HG02678 (cell line): ENCODE measurements around the gene TMEM106A.
"Not testable (repeated sequence)": the region's sequence is repeated elsewhere in the genome, so short reads cannot be mapped to it uniquely, and the experiment has no call there.

Experiments
- ATAC-seq: cut with Tn5 transposase; IDR thresholded peaks from one replicate; pipeline ENCODE4 v1.9.1; 2021; ENCODE audit warnings: mild to moderate bottlenecking, moderate library complexity; ENCODE audit not compliant: unreplicated experiment

Gene TMEM106A

DNA sequence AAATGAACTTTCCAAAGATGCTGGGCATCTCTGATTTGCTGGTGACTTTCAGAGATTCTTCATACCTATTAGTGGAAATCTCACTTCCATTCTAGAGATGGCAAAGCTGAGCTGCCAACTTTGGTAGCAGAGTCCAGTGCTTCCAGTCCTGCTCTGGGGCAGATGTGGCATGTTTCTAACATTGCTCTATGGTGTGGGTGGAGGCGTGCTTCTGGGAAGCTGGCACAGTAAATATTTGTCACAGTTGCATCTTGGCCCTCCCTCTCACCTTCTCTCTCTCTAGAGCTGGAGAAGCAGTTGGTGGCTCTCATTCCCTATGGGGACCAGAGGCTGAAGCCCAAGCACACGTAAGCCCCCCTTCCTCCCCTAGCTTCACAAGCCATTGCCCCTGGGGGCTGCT, 1.9 kb downstream of the TMEM106A start:
- no peak for ATAC-seq

DNA sequence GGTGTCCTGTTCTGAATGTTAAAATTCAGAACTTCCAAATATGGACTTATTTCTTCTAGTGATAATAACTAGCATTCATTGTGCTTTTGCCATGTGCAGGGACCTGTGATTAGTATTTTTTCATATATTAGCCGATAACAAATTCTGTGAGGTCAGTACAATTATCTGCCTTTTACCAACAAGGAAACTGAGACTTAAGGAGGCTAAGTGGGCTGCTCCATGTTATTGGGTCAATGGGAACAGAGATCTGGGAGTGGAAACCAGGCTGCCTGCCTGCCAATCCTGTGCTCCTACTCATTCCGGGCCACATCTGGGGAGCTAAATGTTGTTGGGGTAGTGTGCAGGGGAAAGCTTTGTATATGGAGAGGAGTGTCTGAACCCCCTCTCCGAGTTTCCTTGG, 3.7 kb downstream of the TMEM106A start:
- no peak for ATAC-seq

DNA sequence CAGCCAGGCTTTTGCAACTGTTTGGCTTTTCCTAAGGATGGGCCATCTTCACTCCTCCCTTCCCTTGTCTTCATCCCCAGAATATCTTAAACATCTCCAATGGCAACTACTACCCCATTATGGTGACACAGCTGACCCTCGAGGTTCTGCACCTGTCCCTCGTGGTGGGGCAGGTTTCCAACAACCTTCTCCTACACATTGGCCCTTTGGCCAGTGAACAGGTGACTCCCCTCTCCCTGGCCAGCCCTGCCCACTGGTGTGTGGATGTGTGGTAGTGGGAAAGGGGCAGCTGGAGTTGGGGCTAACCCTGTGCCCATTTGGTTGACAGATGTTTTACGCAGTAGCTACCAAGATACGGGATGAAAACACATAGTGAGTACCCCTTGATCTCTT, 4.7 kb downstream of the TMEM106A start:
- no peak for ATAC-seq

DNA sequence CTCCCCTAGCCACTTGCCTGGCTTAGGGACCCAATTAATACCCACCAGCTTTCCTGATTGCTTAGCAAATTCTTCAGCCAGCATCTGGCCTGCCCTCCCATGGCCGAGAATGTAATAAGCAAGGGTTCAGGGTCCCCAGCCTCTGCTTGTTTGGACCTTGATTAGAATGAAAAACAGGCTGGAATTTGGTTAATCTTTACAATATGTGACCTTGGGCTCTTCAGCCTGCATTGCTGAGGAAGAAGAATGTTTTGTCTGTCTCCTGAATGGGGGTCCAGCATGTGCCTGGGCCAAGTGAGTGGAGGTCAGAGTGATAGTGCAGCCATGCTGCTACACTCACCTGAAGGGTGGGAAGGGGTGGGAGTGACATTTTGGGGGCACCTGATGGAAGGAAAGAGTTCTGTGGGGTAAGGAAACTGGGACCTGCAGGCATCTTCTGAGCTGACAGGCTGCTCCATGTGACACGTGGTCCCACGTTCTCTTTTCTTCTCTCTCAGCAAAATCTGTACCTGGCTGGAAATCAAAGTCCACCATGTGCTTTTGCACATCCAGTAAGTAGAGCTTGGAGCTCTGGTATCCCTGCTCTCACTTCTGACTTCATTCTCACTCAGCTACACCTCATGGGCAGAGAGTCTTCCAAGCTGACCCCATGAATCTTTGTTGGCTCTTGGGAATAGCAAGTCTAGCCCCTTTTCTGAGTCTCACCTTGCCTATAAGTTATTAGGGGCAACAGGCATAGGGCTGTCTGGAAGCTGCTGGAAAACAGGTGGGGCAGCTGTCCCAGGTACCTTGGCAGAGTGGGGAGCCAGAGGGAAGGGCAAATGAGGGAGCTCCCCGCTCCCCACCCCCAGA, 5.3 kb downstream of the TMEM106A start:
- no peak for ATAC-seq

DNA sequence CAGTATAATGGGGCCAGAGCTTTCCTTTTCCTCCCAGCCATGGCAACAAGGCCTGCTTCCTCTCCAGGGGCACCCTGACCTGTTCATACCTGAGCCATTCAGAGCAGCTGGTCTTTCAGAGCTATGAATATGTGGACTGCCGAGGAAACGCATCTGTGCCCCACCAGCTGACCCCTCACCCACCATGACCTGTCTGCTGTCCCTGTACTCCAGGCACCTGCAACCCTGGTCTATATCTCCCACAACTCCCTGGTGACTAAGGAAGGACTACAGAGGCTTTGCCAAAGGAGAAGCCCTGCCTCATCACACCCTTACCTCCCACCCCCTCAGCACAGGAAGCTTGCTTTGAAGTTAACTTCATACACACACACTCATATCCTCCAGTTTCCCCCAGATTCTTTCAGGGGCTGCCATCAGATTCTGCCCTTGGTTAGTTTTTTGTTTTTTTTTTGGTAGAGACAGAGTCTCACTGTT, 6.0 kb downstream of the TMEM106A start:
- no peak for ATAC-seq

DNA sequence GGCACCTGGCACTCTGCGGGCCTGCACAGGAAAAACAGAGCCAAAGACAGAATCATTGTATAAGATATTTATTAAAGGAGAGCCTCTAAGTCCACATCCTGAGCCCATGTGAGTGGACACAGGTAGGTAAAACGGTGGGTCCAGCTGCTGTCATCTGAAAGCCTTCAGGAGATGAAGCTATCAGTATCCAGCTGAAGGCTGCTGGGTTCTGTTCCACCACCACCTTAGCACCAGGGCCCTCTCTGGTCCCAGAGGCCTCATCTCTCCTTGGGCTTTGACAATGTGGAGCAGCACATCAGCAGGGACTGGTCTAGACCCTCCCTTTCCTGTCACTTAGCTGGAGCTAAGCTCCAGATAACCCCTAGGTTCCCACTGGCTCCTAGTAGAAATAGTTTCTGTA, 7.3 kb downstream of the TMEM106A start:
- no peak for ATAC-seq

DNA sequence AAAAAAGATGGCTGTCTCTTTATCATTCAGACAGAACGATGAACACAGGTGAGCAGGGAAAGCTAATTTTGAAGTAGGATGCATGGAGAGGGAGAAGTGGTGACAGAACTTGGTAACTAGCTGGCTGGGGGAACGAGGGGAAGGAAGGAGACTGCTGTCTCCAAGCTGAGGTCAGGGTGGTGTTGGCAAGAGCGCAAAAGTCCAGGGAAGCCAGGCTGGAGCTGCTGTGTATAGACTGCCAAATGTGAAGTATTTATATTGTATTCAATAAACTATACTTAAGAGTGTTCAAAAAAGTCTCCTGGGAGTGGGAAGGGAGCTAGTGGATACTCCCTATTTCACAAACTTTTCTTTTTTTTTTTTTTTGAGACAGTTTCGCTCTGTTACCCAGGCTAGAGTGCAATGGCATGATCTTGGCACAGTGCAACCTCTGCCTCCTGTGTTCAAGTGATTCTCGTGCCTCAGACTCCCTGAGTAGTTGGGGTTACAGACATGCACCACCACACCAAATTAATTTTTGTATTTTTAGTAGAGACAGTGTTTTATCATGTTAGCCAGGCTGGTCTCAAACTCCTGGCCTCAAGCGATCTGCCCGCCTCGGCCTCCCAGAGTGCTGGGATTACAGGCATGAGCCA, 8.2 kb downstream of the TMEM106A start:
- no peak for ATAC-seq

DNA sequence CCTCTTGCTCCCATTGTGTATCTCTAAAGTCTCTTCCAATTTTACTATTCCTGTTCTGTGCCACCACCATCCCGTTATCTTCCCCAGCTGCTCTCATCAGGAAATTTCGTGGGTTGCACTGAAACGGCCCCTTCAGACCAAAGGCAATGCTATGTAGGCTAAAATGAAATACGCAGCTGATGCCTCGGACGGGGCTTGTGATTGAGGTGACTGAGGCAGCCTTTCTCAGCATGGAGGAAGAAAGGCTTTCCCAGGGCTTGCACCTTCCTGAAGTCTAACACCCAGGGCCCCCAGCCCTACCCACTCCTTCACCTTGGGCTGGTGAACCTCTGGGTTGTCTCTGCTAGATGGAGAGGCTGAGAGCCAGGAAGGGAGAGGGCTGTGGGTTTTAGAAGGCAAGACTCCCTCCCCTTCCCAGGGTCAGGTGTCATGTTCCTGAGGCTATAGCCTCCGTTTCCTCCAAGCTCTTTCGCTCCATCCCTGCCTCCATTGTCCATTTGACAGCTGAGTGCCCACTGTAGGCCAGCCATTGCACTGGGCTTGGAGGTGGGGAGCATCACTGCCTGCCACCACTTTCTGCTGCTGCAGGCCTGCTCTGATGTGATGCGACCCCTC, 8.9 kb downstream of the TMEM106A start:
- no peak for ATAC-seq

DNA sequence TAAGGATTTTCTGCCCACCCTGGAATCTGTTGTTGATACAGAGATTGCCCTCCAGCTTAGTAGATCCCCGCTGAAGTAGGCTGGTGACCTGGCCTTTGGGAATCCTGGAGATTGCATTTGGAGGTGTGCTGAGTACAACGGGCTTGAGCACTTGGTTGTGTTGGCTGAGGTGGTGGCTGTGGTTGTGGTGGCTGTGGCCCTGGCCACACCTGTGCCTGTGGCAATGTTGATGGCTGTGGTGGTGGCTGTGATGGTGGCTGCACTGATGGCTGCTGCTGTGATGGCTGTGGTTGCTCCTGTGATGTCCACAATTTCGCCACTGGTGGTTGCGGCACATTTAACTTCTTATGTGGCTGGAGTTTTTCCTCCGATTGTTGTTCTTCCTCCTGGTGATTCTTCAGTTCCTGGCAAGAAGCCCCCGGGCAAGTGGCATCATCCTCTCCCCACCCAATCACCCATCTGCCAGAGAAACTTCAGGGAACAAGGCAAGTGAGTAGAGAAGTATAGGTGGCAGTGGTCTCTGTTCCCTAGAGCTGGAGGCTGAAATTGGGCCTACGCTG, 12.6 kb downstream of the TMEM106A start:
- ATAC-seq = no peak

DNA sequence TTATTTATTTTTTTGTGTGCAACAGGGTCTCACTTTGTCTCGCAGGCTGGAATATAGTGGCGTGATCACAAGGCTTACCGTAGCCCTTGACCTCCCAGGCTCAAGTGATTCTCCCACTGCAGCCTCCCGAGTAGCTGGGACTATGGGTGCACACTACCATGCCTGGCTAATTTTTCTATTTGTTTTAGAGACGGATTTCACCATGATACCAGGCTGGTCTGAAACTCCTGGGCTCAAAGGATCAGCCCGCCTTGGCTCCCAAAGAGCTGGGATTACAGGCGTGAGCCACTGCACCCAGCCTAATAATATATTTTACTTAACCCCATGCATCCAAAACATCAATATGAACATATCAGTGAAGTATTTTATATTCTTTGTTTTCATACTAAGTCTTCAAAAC, 14.7 kb downstream of the TMEM106A start:
- no peak for ATAC-seq

DNA sequence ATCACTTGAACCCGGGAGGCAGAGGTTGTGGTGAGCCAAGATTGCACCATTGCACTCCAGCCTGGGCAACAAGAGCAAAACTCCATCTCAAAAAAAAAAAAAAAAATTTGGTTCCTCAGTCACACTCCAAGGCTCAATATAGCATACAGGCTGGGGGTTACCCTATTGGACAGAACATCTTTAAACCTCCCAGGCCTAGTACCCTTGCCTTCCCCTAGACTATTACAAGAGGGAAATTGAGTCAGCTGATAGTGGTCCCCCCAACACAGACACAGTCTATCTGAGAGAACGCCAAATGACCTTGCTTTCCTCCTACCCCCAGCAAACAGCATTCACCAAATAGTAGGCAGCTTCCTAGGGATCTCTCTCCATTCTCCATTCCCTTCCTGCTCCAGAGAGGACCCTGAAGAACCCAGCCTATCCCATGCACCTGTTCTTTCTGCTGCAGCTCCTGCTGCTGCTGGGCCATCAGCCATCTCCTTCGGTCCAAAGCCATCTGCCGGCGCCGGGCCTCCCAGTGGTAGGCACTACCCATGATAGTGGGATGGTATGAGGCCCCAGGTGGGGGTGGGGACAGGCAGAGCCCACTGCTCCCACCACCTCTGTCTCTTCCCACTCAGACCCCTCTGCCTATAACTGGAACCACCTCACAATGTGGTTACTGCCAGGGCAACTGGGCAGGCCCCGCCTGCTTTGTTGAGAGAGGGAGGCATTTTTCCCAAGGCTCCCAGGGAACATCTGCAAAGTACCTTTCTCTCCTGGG, 16.5 kb downstream of the TMEM106A start, which contains the start of gene CCDC200:
CCDC200 (minus strand) TSS at position 604 of the 763 bp plus-strand sequence; CDS start at position 535, 69 bp downstream.
- not testable (repeated sequence) for ATAC-seq

DNA sequence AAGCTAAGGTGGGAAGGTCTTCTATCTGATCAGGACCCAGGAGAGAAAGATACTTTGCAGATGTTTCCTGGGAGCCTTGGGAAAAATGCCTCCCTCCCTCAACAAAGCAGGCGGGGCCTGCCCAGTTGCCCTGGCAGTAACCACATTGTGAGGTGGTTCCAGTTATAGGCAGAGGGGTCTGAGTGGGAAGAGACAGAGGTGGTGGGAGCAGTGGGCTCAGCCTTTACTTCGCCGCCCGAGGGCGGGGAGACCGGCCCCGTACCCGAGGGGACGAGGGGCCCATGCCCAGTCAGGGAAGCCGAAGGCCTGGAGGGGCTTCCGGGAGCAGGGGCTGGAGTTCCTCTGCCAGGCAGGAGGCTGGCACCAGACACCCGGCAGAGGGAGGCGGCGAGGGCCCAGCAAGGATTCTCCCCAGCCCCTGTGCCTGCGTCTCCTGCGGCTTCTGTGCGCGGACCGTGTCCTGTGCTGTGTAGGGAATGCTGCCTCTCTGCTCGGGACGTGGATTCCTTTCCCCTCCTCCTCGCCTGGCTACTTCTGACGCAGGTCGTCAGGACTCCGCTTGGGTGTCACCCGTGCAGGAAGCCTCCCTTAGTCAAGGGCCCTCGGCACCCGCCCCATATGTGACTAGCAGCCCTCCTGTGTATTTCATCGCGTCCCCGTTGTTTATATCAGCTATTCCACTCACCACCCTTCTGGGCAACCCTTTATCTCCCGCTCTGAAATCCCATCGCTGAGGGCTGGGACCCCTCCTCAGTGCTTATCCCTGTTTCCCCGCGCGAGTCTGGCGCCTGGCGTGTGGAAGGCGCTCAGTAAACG, 19.7 kb downstream of the TMEM106A start:
- not testable (repeated sequence) for ATAC-seq

DNA sequence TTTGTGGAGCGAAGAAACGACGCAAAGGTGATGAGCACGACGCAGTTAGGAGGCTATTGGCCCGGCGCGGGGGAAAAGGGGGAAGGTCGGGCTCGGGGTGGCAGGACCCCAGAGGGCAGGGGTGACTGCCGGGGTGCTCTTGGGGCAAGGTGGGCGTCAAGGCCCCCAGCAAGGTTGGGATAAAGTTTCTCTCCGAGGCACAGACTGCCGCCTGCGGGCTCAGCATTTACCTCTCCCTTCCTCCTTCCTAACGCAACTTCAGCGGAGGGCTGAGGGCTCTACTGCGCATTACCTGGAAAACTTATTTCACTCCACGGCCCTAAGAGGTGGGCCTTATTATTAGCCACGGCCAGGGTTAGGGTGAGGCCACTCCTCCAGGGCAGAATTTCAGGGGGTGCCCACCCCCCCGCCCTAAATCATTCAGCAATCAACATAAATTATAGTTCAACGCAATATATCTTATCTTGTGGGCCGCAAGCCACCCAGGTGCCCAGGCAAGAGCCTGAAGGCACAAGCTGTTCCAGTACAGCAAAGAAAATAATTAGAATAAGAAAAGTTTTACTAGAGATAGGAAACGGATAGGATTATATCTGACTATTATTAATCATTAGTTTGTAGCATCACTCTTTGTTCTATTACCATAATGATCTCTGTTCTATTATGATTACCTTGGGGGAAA, 20.5 kb downstream of the TMEM106A start:
- not testable (repeated sequence) for ATAC-seq

DNA sequence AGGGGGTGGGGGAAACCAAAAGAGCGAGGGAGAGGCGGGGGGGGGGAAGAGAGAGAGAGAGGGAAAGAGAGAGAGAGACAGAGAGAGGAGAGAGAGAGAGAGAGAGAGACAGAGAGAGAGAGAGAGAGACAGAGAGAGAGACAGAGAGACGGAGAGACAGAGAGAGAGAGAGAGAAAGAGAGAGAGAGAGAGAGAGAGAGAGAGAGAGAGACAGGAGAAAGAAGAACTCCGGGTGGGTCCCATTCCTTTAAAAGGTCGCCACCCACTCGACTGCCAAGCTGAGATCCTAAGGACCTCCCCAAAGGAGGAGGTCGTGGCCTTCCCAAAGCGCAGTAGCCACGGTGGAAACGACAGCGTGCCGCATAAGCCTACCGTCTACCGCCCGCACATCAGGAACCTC, 21.6 kb downstream of the TMEM106A start:
- not testable (repeated sequence) for ATAC-seq

DNA sequence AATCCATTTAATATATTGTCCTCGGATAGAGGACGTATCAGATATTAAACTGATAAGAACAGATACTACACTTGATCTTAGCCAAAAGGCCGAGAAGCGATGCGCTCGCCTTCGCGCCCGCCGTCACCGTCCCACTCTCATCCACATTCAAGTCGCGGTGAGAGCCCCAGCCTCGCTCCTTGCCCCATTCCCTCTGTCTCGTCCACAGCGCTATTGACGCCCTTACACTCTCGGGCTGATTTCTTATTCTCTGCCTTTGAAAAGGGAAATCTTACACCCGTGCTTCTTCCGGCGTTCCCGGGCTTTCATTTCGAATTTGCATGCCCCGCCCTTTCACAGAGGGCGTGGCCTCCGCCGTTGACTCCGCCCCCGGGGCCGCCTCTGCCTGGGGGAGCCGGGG, 22.2 kb downstream of the TMEM106A start, which contains the start of gene RNU2-1:
RNU2-1 (minus strand) TSS at position 101 of the 400 bp plus-strand sequence.
- ATAC-seq = not testable (repeated sequence)

DNA sequence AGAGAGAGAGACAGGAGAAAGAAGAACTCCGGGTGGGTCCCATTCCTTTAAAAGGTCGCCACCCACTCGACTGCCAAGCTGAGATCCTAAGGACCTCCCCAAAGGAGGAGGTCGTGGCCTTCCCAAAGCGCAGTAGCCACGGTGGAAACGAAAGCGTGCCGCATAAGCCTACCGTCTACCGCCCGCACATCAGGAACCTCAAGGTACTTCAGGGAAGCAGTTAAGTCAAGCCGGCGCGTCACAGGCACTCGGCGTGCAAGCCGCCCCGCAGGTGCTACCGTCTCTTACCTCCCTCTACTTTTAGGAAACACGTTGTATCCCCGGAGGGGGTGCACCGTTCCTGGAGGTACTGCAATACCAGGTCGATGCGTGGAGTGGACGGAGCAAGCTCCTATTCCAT, 27.9 kb downstream of the TMEM106A start:
- not testable (repeated sequence) for ATAC-seq

DNA sequence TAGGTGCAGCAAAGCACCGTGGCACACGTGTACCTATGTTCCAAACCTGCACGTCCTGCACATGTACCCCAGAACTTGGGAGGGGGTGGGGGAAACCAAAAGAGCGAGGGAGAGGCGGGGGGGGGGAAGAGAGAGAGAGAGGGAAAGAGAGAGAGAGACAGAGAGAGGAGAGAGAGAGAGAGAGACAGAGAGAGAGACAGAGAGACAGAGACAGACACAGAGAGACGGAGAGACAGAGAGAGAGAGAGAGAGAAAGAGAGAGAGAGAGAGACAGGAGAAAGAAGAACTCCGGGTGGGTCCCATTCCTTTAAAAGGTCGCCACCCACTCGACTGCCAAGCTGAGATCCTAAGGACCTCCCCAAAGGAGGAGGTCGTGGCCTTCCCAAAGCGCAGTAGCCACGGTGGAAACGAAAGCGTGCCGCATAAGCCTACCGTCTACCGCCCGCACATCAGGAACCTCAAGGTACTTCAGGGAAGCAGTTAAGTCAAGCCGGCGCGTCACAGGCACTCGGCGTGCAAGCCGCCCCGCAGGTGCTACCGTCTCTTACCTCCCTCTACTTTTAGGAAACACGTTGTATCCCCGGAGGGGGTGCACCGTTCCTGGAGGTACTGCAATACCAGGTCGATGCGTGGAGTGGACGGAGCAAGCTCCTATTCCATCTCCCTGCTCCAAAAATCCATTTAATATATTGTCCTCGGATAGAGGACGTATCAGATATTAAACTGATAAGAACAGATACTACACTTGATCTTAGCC, 29.1 kb downstream of the TMEM106A start:
- ATAC-seq = not testable (repeated sequence)

DNA sequence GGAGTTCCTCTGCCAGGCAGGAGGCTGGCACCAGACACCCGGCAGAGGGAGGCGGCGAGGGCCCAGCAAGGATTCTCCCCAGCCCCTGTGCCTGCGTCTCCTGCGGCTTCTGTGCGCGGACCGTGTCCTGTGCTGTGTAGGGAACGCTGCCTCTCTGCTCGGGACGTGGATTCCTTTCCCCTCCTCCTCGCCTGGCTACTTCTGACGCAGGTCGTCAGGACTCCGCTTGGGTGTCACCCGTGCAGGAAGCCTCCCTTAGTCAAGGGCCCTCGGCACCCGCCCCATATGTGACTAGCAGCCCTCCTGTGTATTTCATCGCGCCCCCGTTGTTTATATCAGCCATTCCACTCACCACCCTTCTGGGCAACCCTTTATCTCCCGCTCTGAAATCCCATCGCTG, 34.8 kb downstream of the TMEM106A start:
- ATAC-seq = not testable (repeated sequence)
